AG04450 (cell line): ENCODE data around the gene SLC23A2. TPM values are rescaled to one million over a fixed set of nuclear protein-coding genes. Genes with fewer than 3 reads are reported as not detected.

Source experiments
- CTCF ChIA-PET: fragments of 300-600, 350-600 bp; formaldehyde crosslinking; extraction: SDS; loops from one replicate; lab custom pipeline; 2022; ENCODE audit warnings: antibody characterized with exemption, inconsistent platforms; lab: Charles Lee
- POLR2A ChIA-PET: fragments of 350-600 bp; formaldehyde crosslinking; extraction: SDS; loops from one replicate; lab custom pipeline; 2021; ENCODE audit warnings: antibody characterized with exemption, inconsistent platforms; lab: Yijun Ruan, JAX
- DNase-seq: peaks from one replicate; pipeline ENCODE4 v3.0.0-alpha.2; 2011; ENCODE audit warnings: low read depth, low spot score
- H3K27ac ChIP-seq: one replicate; pipeline ENCODE4 v1.5.1; 2012; ENCODE audit warnings: low read depth, low read length, control low read depth
- H3K27me3 ChIP-seq: one replicate; pipeline ENCODE4 v1.6.0; 2012; ENCODE audit warnings: low read length; ENCODE audit not compliant: control insufficient read depth, insufficient read depth
- H3K4me3 ChIP-seq: 2 replicates; pipeline ENCODE4 v1.5.1; 2011; ENCODE audit warnings: mild to moderate bottlenecking, low read depth, low read length, control low read depth
- H3K9me3 ChIP-seq: 2 replicates; pipeline ENCODE4 v1.5.1; 2012; ENCODE audit warnings: low read length; ENCODE audit not compliant: control insufficient read depth, insufficient read depth
- CTCF ChIP-seq: IDR thresholded peaks from 2 replicates; pipeline ENCODE4 v1.5.1; 2011; ENCODE audit warnings: low read depth, low read length, control low read depth, inconsistent platforms
- polyA plus RNA-seq: library from polyadenylated mRNA; depleted of rRNA; stranded (reverse); fragments of >200 nt; gene quantifications from 2 replicates; pipeline ENCODE4 v1.2.3, GENCODE V29; 2011

SLC23A2 gene
- polyA plus RNA-seq, 1 experiment = 17.9 TPM

GRCh38 chr20:4918473-4918872, 82.8 kb downstream of the SLC23A2 start:
- Histone ChIP-seq H3K27ac (no peak overlapping the region), H3K27me3 (no peaks in the 10 kb centered on the region), H3K9me3 (no peaks in the 10 kb centered on the region), H3K4me3 (no peak overlapping the region)
- ChIA-PET CTCF (interaction anchor here (1.8 to 2.7 kb wide), 3 partner anchors 31 to 274 kb away, joined by 5 to 15 read pairs (median 7); no protein-coding TSS in a partner anchor), POLR2A (no interaction called here)
- no peak for DNase-seq
- no peak for TF ChIP-seq CTCF

GRCh38 chr20:4916971-4917881, 84.1 kb downstream of the SLC23A2 start:
- CTCF ChIA-PET = interaction anchor here (0.9 to 2.7 kb wide), 4 partner anchors 10 to 275 kb away, joined by 4 to 15 read pairs (median 6); no protein-coding TSS in a partner anchor
- TF ChIP-seq CTCF = peak; percentile 25; the same call in 1 of the 2 replicates
- Histone ChIP-seq H3K27ac (no peak overlapping the region), H3K27me3 (no peaks in the 10 kb centered on the region), H3K4me3 (no peak overlapping the region), H3K9me3 (no peaks in the 10 kb centered on the region)
- POLR2A ChIA-PET = interaction anchor here (0.6 kb wide), 1 partner anchor 60 kb away, joined by 3 read pairs; no protein-coding TSS in a partner anchor
- no peak for DNase-seq

- TF ChIP-seq CTCF = no peak
- Histone ChIP-seq H3K27ac (no peak overlapping the region), H3K4me3 (no peak overlapping the region), H3K27me3 (no peaks in the 10 kb centered on the region), H3K9me3 (no peaks in the 10 kb centered on the region)
- DNase-seq = no peak
- ChIA-PET CTCF (no interaction called here), POLR2A (no interaction called here)
Measured at GRCh38 chr20:4913147-4913546, 88.2 kb downstream of the SLC23A2 start.

- no peak overlapping the region for H3K4me3 ChIP-seq
- no peak overlapping the region for H3K27ac ChIP-seq
- no peak for TF ChIP-seq CTCF
- POLR2A ChIA-PET = no interaction called here
- H3K9me3 ChIP-seq = no peaks in the 10 kb centered on the region
- DNase-seq = no peak
- no peaks in the 10 kb centered on the region for H3K27me3 ChIP-seq
- CTCF ChIA-PET = interaction anchor here (1.4 kb wide), 1 partner anchor 43 kb away, joined by 5 read pairs; no protein-coding TSS in a partner anchor
Measured at GRCh38 chr20:4912380-4913142, 88.7 kb downstream of the SLC23A2 start.
